Hematopoietic multipotent progenitor cell treated with erythropoietin and hydrocortisone succinate and interleukin-3 and kit ligand, for 15 days (in vitro differentiated cells): ENCODE measurements around the gene RAB6B.
"Not testable (repeated sequence)": the region's sequence is repeated elsewhere in the genome, so short reads cannot be mapped to it uniquely, and the experiment has no call there.

ENCODE experiments used
- DNase-seq: peaks from one replicate; pipeline ENCODE4 v3.0.0-alpha.2; 2015; ENCODE audit warnings: low spot score

The RAB6B gene

GRCh38 chr3:133805702-133806475 is 89.8 kb downstream of the RAB6B start, which contains the start of gene SRPRB:
TSS of gene SRPRB (plus strand) at chr3:133805815. CDS start at chr3:133805849, 34 bp downstream.
- DNase-seq, result peak; percentile 92

GRCh38 chr3:133805384-133805701 is 90.3 kb downstream of the RAB6B start:
- no peak for DNase-seq

GRCh38 chr3:133804896-133805295 is 90.8 kb downstream of the RAB6B start:
- no peak for DNase-seq

GRCh38 chr3:133803469-133803868 is 92.2 kb downstream of the RAB6B start:
- no peak for DNase-seq

GRCh38 chr3:133799794-133800585 is 95.7 kb downstream of the RAB6B start:
- DNase-seq, result no peak

- DNase-seq, result no peak
Measured at GRCh38 chr3:133797396-133798105, 98.1 kb downstream of the RAB6B start.

- no peak for DNase-seq
Measured at GRCh38 chr3:133792171-133792763, 103.4 kb downstream of the RAB6B start.

- no peak for DNase-seq
Measured at GRCh38 chr3:133788024-133788423, 107.7 kb downstream of the RAB6B start.

- no peak for DNase-seq
Measured at GRCh38 chr3:133783762-133784161, 111.9 kb downstream of the RAB6B start.

GRCh38 chr3:133782454-133782853 is 113.2 kb downstream of the RAB6B start:
- no peak for DNase-seq

GRCh38 chr3:133781570-133781969 is 114.1 kb downstream of the RAB6B start:
- DNase-seq, result no peak

- not testable (repeated sequence) for DNase-seq
Measured at GRCh38 chr3:133780756-133781155, 114.9 kb downstream of the RAB6B start.

- DNase-seq, result no peak
Measured at GRCh38 chr3:133779626-133780203, 116.0 kb downstream of the RAB6B start.

- no peak for DNase-seq
Measured at GRCh38 chr3:133777807-133778568, 117.7 kb downstream of the RAB6B start.

GRCh38 chr3:133776794-133777438 is 118.8 kb downstream of the RAB6B start:
- no peak for DNase-seq

GRCh38 chr3:133775835-133776234 is 119.8 kb downstream of the RAB6B start:
- no peak for DNase-seq

- no peak for DNase-seq
Measured at GRCh38 chr3:133775309-133775708, 120.4 kb downstream of the RAB6B start.
